HCT116 (cell line): ENCODE measurements around the gene C5AR1. TPM values are rescaled to one million over a fixed set of nuclear protein-coding genes. Genes with fewer than 3 reads are reported as not detected.

ENCODE experiments used
- ATAC-seq: fragments of 200-7000 bp; cut with Tn5 transposase; 2 replicates; pipeline ENCODE4 v1.9.1; 2020; ENCODE audit warnings: mild to moderate bottlenecking, moderate library complexity
- BruUV-seq: library from RNA; stranded (reverse); fragments of 400-500 nt; replicated peaks from 2 replicates; lab custom pipeline; 2021; lab: Mats Ljungman, UMichigan
- CTCF ChIA-PET: fragments of 300-600 bp; sonication (Branson Sonifier 250); formaldehyde crosslinking; loops from one replicate; lab custom pipeline; 2021; ENCODE audit warnings: antibody characterized with exemption; lab: Charles Lee
- POLR2A ChIA-PET: fragments of 300-600, 350-600 bp; sonication (Branson Sonifier 250); formaldehyde crosslinking; loops from one replicate; lab custom pipeline; 2021; ENCODE audit warnings: antibody characterized with exemption; lab: Charles Lee
- RAD21 ChIA-PET, 2 experiments: fragments of 300-600 bp; sonication (Branson Sonifier 250); formaldehyde crosslinking; loops; one replicate each; lab custom pipeline; 2023; ENCODE audit warnings: low total read pairs in 2 of 2; ENCODE audit not compliant: uncharacterized antibody in 2 of 2, unreplicated experiment in 2 of 2, low non-redundant PET in 1 of 2; lab: Charles Lee
- DNase-seq: peaks from one replicate; pipeline ENCODE4 v3.0.0-alpha.2; 2010; ENCODE audit warnings: low read depth, low spot score
- H2AFZ ChIP-seq: fragments of 200-600 bp; shearing (Covaris generic), sonication (generic); 2 replicates; pipeline ENCODE4 v1.6.1; 2017; ENCODE audit warnings: low read depth, mixed run types, mixed read lengths, antibody characterized with exemption, low read length; ENCODE audit not compliant: poor library complexity, severe bottlenecking
- H3K27ac ChIP-seq: 2 replicates; pipeline ENCODE4 v1.5.1; 2012; ENCODE audit warnings: low read depth, low read length
- H3K27me3 ChIP-seq: fragments of 200-600 bp; sonication (generic); 2 replicates; pipeline ENCODE4 v1.6.1; 2016; ENCODE audit warnings: mixed run types, low read length, mixed read lengths; ENCODE audit not compliant: insufficient read depth
- H3K36me3 ChIP-seq, 2 experiments: fragments of 200-500 bp in 1 of 2; fragments of 200-600 bp in 1 of 2; sonication (Bioruptor generic) in 1 of 2; sonication (generic) in 1 of 2; 2 replicates each; pipeline versions ENCODE4 v1.5.1 to v1.6.1; 2014 to 2016; ENCODE audit warnings: low read length in 2 of 2, inconsistent platforms in 1 of 2, mixed read lengths in 1 of 2, mixed run types in 1 of 2; ENCODE audit not compliant: insufficient read depth in 2 of 2, control insufficient read depth in 1 of 2
- H3K4me1 ChIP-seq, 2 experiments: fragments of 200-600 bp in 1 of 2; sonication (generic) in 1 of 2; 2 replicates each; pipeline versions ENCODE4 v1.5.1 to v1.6.1; 2012 to 2017; ENCODE audit warnings: low read length in 2 of 2, inconsistent platforms in 1 of 2, mild to moderate bottlenecking in 1 of 2, mixed read lengths in 1 of 2, mixed run types in 1 of 2, moderate library complexity in 1 of 2; ENCODE audit not compliant: insufficient read depth in 2 of 2, control insufficient read depth in 1 of 2
- H3K4me2 ChIP-seq: fragments of 200-600 bp; sonication (generic); 2 replicates; pipeline ENCODE4 v1.6.1; 2017; ENCODE audit warnings: mixed run types, low read length, mixed read lengths
- H3K4me3 ChIP-seq, 2 experiments: fragments of 200-600 bp in 1 of 2; sonication (generic) in 1 of 2; replicated peaks in 1 of 2; 2 replicates each; pipeline ENCODE4 v1.5.1; 2011 to 2016; ENCODE audit warnings: low read length in 2 of 2, control low read depth in 1 of 2, low read depth in 1 of 2, mild to moderate bottlenecking in 1 of 2, mixed read lengths in 1 of 2, mixed run types in 1 of 2
- H3K79me2 ChIP-seq: fragments of 200-600 bp; sonication (generic); 2 replicates; pipeline ENCODE4 v1.6.1; 2017; ENCODE audit warnings: mild to moderate bottlenecking, mixed run types, low read length, moderate library complexity, mixed read lengths; ENCODE audit not compliant: insufficient read depth
- H3K9ac ChIP-seq: fragments of 200-600 bp; sonication (generic); 2 replicates; pipeline ENCODE4 v1.6.1; 2016; ENCODE audit warnings: low read length, mixed read lengths
- H3K9me2 ChIP-seq: fragments of 200-600 bp; sonication (generic), shearing (Covaris generic); 2 replicates; pipeline ENCODE4 v1.6.1; 2017; ENCODE audit warnings: mixed run types, mild to moderate bottlenecking, moderate library complexity; ENCODE audit not compliant: insufficient read depth
- H3K9me3 ChIP-seq, 2 experiments: fragments of 200-500 bp in 1 of 2; fragments of 200-600 bp in 1 of 2; sonication (Bioruptor generic) in 1 of 2; sonication (generic) in 1 of 2; 2 replicates each; pipeline ENCODE4 v1.6.1; 2014 to 2017; ENCODE audit warnings: low read length in 2 of 2, mixed read lengths in 2 of 2, inconsistent platforms in 1 of 2, low read depth in 1 of 2, mild to moderate bottlenecking in 1 of 2, mixed run types in 1 of 2, moderate library complexity in 1 of 2; ENCODE audit not compliant: control insufficient read depth in 1 of 2, insufficient read depth in 1 of 2
- H4K20me1 ChIP-seq: fragments of 200-600 bp; sonication (generic), shearing (Covaris generic); 2 replicates; pipeline ENCODE4 v1.6.1; 2017; ENCODE audit warnings: mixed run types, mild to moderate bottlenecking, moderate library complexity; ENCODE audit not compliant: insufficient read depth
- CBX3 ChIP-seq: IDR thresholded peaks from 2 replicates; pipeline ENCODE4 v1.6.1; 2012; ENCODE audit warnings: low read depth
- CEBPB ChIP-seq: IDR thresholded peaks from 2 replicates; pipeline ENCODE4 v1.6.1; 2012; ENCODE audit warnings: low read depth
- ELF1 ChIP-seq: IDR thresholded peaks from 2 replicates; pipeline ENCODE4 v1.6.1; 2012; ENCODE audit warnings: low read depth, borderline replicate concordance
- EZH2 ChIP-seq: fragments of 200-600 bp; sonication (generic); IDR thresholded peaks from 2 replicates; pipeline ENCODE4 v1.6.1; 2017; ENCODE audit warnings: antibody characterized with exemption, mixed run types
- MAX ChIP-seq: IDR thresholded peaks from 2 replicates; pipeline ENCODE4 v1.6.1; 2012
- SP1 ChIP-seq: IDR thresholded peaks from 2 replicates; pipeline ENCODE4 v1.6.1; 2012; ENCODE audit warnings: low read depth
- TCF7L2 ChIP-seq: IDR thresholded peaks from 2 replicates; pipeline ENCODE4 v1.7.0; 2011; ENCODE audit warnings: borderline replicate concordance, inconsistent platforms; ENCODE audit not compliant: insufficient read depth, insufficient read length; ENCODE audit errors: extremely low read depth
- ZFX ChIP-seq: fragments of 450-650 bp; IDR thresholded peaks from 2 replicates; pipeline ENCODE4 v1.6.1; 2017
- ZNF274 ChIP-seq: fragments of 200-500 bp; sonication (Bioruptor generic); IDR thresholded peaks from 2 replicates; pipeline ENCODE4 v1.6.1; 2014; ENCODE audit warnings: mild to moderate bottlenecking, low read depth, low read length, inconsistent platforms
- intact Hi-C: fragments of 100-400 bp; cut with micrococcal nuclease; formaldehyde crosslinking; loops from 2 replicates; pipeline ENCODE4 v1.10.0; 2022
- total RNA-seq: library from RNA; stranded (reverse); gene quantifications from one replicate; pipeline ENCODE4 v1.2.1, GENCODE V29; 2021; ENCODE audit not compliant: unreplicated experiment
- TF ChIP-seq, protein P1 (sequence below), 3 experiments: fragments of 200-600 bp in 1 of 3; sonication (generic) in 1 of 3; IDR thresholded peaks in 2 of 3; conservative IDR thresholded peaks in 1 of 3; 2 replicates each; pipeline ENCODE4 v1.5.1; 2012 to 2017; ENCODE audit warnings: low read depth in 2 of 3, low read length in 2 of 3, antibody characterized with exemption in 1 of 3, borderline replicate concordance in 1 of 3, control low read depth in 1 of 3, mild to moderate bottlenecking in 1 of 3, mixed read lengths in 1 of 3, mixed run types in 1 of 3, moderate library complexity in 1 of 3; ENCODE audit not compliant: insufficient read depth in 1 of 3

Gene C5AR1
- total RNA-seq, 1 experiment from 2014 or later: 6.5 TPM

DNA sequence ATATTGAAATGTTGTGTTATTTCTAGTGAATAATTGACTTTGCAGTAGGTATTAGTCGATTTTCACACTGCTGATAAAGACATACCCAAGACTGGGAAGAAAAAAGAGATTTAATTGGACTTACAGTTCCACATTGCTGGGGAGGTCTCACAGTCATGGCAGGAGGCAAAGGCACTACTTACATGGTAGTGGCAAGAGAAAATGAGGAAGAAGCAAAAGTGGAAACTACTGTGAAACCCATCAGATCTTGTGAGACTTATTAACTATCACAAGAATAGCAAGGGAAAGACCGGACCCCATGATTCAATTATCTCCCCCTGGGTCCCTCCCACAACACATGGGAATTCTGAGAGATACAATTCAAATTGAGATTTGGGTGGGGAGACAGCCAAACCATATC is 12.4 kb downstream of the C5AR1 start:
- Histone ChIP-seq H3K4me1 (no peaks in the 10 kb centered on the region), H3K4me2 (no peak overlapping the region), H3K27me3 (no peaks in the 10 kb centered on the region), H3K36me3 (no peaks in the 10 kb centered on the region), H2AFZ (no peak overlapping the region), H3K9me3 (no peaks in the 10 kb centered on the region), H3K9me2 (no peaks in the 10 kb centered on the region), H3K79me2 (no peaks in the 10 kb centered on the region), H3K27ac (no peak overlapping the region), H3K4me3 (no peak overlapping the region), H4K20me1 (no peaks in the 10 kb centered on the region), H3K9ac (no peak overlapping the region)
- BruUV-seq: no TSS peak
- ChIA-PET POLR2A (no interaction called here), RAD21 (no interaction called here), CTCF (no interaction called here)
- DNase-seq: no peak
- TF ChIP-seq EZH2: no peak
- TF ChIP-seq ZFX: no peak
- TF ChIP-seq, protein P1, sequence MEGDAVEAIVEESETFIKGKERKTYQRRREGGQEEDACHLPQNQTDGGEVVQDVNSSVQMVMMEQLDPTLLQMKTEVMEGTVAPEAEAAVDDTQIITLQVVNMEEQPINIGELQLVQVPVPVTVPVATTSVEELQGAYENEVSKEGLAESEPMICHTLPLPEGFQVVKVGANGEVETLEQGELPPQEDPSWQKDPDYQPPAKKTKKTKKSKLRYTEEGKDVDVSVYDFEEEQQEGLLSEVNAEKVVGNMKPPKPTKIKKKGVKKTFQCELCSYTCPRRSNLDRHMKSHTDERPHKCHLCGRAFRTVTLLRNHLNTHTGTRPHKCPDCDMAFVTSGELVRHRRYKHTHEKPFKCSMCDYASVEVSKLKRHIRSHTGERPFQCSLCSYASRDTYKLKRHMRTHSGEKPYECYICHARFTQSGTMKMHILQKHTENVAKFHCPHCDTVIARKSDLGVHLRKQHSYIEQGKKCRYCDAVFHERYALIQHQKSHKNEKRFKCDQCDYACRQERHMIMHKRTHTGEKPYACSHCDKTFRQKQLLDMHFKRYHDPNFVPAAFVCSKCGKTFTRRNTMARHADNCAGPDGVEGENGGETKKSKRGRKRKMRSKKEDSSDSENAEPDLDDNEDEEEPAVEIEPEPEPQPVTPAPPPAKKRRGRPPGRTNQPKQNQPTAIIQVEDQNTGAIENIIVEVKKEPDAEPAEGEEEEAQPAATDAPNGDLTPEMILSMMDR (IDR thresholded peaks at IDR 0.05 in 2 of 3, conservative IDR thresholded peaks at IDR 0.05 in 1 of 3; ENCODE audit: borderline replicate concordance in 1 of 3, insufficient read depth in 1 of 3, low read depth in 2 of 3, low read length in 2 of 3): no peak
- no peak for TF ChIP-seq TCF7L2
- no peak for TF ChIP-seq SP1
- no peak for TF ChIP-seq ELF1
- no peak for TF ChIP-seq ZNF274
- no peak for TF ChIP-seq CEBPB
- TF ChIP-seq MAX: no peak
- TF ChIP-seq CBX3: no peak
- no peak for ATAC-seq
- intact Hi-C loops: no loop called here
